Endothelial cell of umbilical vein (primary cell): ENCODE measurements around the gene KAT2B. TPM values are rescaled to one million over a fixed set of nuclear protein-coding genes. Genes with fewer than 3 reads are reported as not detected.
A peak's percentile ranks its signal among the peaks of the same experiment; 100 is the strongest.

Experiments
- BruUV-seq: library from RNA; stranded (reverse); fragments of 400-500 nt; replicated peaks from 2 replicates; lab custom pipeline; 2021; lab: Mats Ljungman, UMichigan
- CTCF ChIA-PET: fragments of 300-600, 350-600 bp; sonication (Branson Sonifier 250); formaldehyde crosslinking; loops from one replicate; lab custom pipeline; 2021; ENCODE audit warnings: antibody characterized with exemption, inconsistent platforms; lab: Charles Lee
- POLR2A ChIA-PET: fragments of 300-600, 350-600 bp; sonication (Branson Sonifier 250); formaldehyde crosslinking; loops from one replicate; lab custom pipeline; 2021; ENCODE audit warnings: antibody characterized with exemption, inconsistent platforms; lab: Charles Lee
- DNase-seq: peaks from one replicate; pipeline ENCODE4 v3.0.0-alpha.2; 2011; ENCODE audit warnings: low read depth, low spot score
- FAIRE-seq: peaks from 2 replicates; lab custom pipeline; 2011; peaks lifted over from hg19 to GRCh38; lab: Jason Lieb, UNC
- H2AFZ ChIP-seq: 2 replicates; pipeline ENCODE4 v1.6.0; 2012; ENCODE audit warnings: low read depth, low read length, control low read depth, inconsistent platforms
- H3K27ac ChIP-seq: 2 replicates; pipeline ENCODE4 v1.5.1; 2011; ENCODE audit warnings: low read depth, mild to moderate bottlenecking, control low read depth, low read length, moderate library complexity; ENCODE audit not compliant: insufficient read depth
- H3K27me3 ChIP-seq, 2 experiments: 2 replicates each; pipeline versions ENCODE4 v1.6.0 to v1.6.1; 2011; ENCODE audit warnings: low read length in 2 of 2, mixed read lengths in 1 of 2; ENCODE audit not compliant: control insufficient read depth in 2 of 2, insufficient read depth in 2 of 2
- H3K36me3 ChIP-seq, 2 experiments: 2 replicates in 1 of 2; 3 replicates in 1 of 2; pipeline ENCODE4 v1.5.1; 2011; ENCODE audit warnings: low read length in 2 of 2, mild to moderate bottlenecking in 1 of 2, moderate library complexity in 1 of 2; ENCODE audit not compliant: control insufficient read depth in 2 of 2, insufficient read depth in 2 of 2; ENCODE audit errors: extremely low read depth in 1 of 2
- H3K4me1 ChIP-seq: 3 replicates; pipeline ENCODE4 v1.5.1; 2011; ENCODE audit warnings: mild to moderate bottlenecking, low read length; ENCODE audit not compliant: control insufficient read depth, insufficient read depth; ENCODE audit errors: extremely low read depth
- H3K4me2 ChIP-seq: 2 replicates; pipeline ENCODE4 v1.6.1; 2011; ENCODE audit warnings: low read length, control low read depth, mixed read lengths; ENCODE audit not compliant: insufficient read depth
- H3K4me3 ChIP-seq, 3 experiments: fragments of 200-600 bp in 1 of 3; sonication (generic), shearing (Covaris generic) in 1 of 3; replicated peaks in 1 of 3; 2 replicates each; pipeline ENCODE4 v1.5.1; 2011 to 2016; ENCODE audit warnings: control low read depth in 3 of 3, low read length in 3 of 3, mild to moderate bottlenecking in 2 of 3, inconsistent platforms in 1 of 3, low read depth in 1 of 3, moderate library complexity in 1 of 3; ENCODE audit not compliant: insufficient read depth in 1 of 3
- H3K79me2 ChIP-seq: 2 replicates; pipeline ENCODE4 v1.6.0; 2012; ENCODE audit warnings: low read length, inconsistent platforms; ENCODE audit not compliant: control insufficient read depth, insufficient read depth
- H3K9ac ChIP-seq: replicated peaks from 2 replicates; pipeline ENCODE3; 2011; ENCODE audit warnings: low read length, control low read depth; ENCODE audit not compliant: insufficient read depth; ENCODE audit errors: extremely low read depth
- H3K9me1 ChIP-seq: replicated peaks from 3 replicates; pipeline ENCODE4 v1.6.0; 2011; ENCODE audit warnings: mild to moderate bottlenecking, low read length; ENCODE audit not compliant: control insufficient read depth, insufficient read depth; ENCODE audit errors: extremely low read depth
- H3K9me3 ChIP-seq: replicated peaks from 2 replicates; pipeline ENCODE4 v1.5.1; 2012; ENCODE audit warnings: low read length, inconsistent platforms; ENCODE audit not compliant: control insufficient read depth, insufficient read depth
- H4K20me1 ChIP-seq: replicated peaks from 2 replicates; pipeline ENCODE3; 2011; ENCODE audit warnings: mild to moderate bottlenecking, low read length; ENCODE audit not compliant: control insufficient read depth, insufficient read depth; ENCODE audit errors: extremely low read depth
- JUN ChIP-seq: IDR thresholded peaks from 2 replicates; pipeline ENCODE4 v1.6.1; 2011; ENCODE audit warnings: borderline replicate concordance, low read depth; ENCODE audit not compliant: insufficient read length, insufficient read depth
- POLR2AphosphoS5 ChIP-seq: IDR thresholded peaks from 2 replicates; pipeline ENCODE4 v1.6.1; 2012; ENCODE audit warnings: low read depth, mild to moderate bottlenecking, control low read depth, low read length, moderate library complexity; ENCODE audit not compliant: insufficient read depth
- dilution Hi-C: fragments of 300-500 bp; cut with MboI; formaldehyde crosslinking; loops from one replicate; pipeline ENCODE4 v1.15.0; 2019; ENCODE audit warnings: low sequenced_read_pairs; ENCODE audit not compliant: extremely low pct_ligation_motif_present
- intact Hi-C: fragments of 100-400 bp; cut with micrococcal nuclease; formaldehyde crosslinking; loops from one replicate; pipeline ENCODE4 v1.10.0; 2022
- polyA plus RNA-seq, 4 experiments: library from polyadenylated mRNA; depleted of rRNA in 3 of 4; stranded (reverse) in 3 of 4; unstranded in 1 of 4; fragments of >200 nt; gene quantifications; 2 replicates each; pipeline versions ENCODE4 v1.2.1 to v1.2.3, GENCODE V29; 2011 to 2012; ENCODE audit warnings: missing spikeins in 1 of 4
- total RNA-seq: library from RNA; stranded (reverse); gene quantifications from 2 replicates; pipeline ENCODE4 v1.2.3, GENCODE V29; 2021
- TF ChIP-seq, protein P1 (sequence below), 2 donors: IDR thresholded peaks; 1 replicate in 1 of 2; 2 replicates in 1 of 2; pipeline ENCODE4 v1.5.1; 2011; ENCODE audit warnings: low read length in 2 of 2, mild to moderate bottlenecking in 2 of 2, moderate library complexity in 2 of 2, control low read depth in 1 of 2, inconsistent platforms in 1 of 2, low read depth in 1 of 2; ENCODE audit not compliant: insufficient read depth in 1 of 2; ENCODE audit errors: extremely low read depth in 1 of 2
- TF ChIP-seq, protein P2 (sequence below): IDR thresholded peaks from 2 replicates; pipeline ENCODE4 v1.6.1; 2011; ENCODE audit not compliant: insufficient read depth, insufficient read length

Gene KAT2B
- total and polyA plus RNA-seq, 2 donors (not counting 3 experiments of a cell fraction or from before 2014, with no cell fraction given) = 2.6 to 11.0 TPM

DNA sequence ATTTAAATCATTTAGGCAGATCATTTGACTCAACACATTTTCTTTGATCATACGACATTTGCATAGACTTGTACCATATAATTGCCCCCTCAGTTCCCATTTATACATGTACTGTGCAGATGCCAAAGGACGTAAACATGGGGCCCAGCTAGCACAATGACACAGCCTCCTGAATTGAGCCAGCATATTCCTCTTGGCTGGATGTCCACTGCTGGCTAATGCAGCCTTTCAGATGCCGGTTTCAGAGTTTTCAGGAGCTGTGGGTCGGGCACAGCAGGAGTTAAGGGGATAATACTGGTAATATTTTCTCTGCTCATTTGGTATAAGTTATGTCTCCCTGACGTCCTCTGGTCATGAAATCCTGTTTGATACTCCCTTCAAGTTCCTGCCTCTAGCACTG lies 39.4 kb downstream of the KAT2B start:
- Histone ChIP-seq H3K79me2 (no peaks in the 10 kb centered on the region), H3K9me1 (no peaks in the 10 kb centered on the region), H3K4me3 (no peak overlapping the region), H3K27me3 (no peaks in the 10 kb centered on the region), H3K36me3 (no peaks in the 10 kb centered on the region), H4K20me1 (no peaks in the 10 kb centered on the region), H3K9ac (no peak overlapping the region), H3K27ac (no peak overlapping the region), H3K4me2 (no peak overlapping the region), H3K4me1 (peaks cover 11% of the 10 kb centered on the region), H2AFZ (no peak overlapping the region), H3K9me3 (no peaks in the 10 kb centered on the region)
- CTCF ChIA-PET = interaction anchor here (1.3 kb wide), 2 partner anchors 58 to 81 kb away, joined by 3 read pairs; no protein-coding TSS in a partner anchor
- POLR2A ChIA-PET = no interaction called here
- TF ChIP-seq, protein P1, sequence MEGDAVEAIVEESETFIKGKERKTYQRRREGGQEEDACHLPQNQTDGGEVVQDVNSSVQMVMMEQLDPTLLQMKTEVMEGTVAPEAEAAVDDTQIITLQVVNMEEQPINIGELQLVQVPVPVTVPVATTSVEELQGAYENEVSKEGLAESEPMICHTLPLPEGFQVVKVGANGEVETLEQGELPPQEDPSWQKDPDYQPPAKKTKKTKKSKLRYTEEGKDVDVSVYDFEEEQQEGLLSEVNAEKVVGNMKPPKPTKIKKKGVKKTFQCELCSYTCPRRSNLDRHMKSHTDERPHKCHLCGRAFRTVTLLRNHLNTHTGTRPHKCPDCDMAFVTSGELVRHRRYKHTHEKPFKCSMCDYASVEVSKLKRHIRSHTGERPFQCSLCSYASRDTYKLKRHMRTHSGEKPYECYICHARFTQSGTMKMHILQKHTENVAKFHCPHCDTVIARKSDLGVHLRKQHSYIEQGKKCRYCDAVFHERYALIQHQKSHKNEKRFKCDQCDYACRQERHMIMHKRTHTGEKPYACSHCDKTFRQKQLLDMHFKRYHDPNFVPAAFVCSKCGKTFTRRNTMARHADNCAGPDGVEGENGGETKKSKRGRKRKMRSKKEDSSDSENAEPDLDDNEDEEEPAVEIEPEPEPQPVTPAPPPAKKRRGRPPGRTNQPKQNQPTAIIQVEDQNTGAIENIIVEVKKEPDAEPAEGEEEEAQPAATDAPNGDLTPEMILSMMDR (IDR thresholded peaks at IDR 0.05; ENCODE audit: extremely low read depth in 1 of 2, insufficient read depth in 1 of 2, low read depth in 1 of 2, low read length in 2 of 2) = no peak
- no peak for TF ChIP-seq POLR2AphosphoS5
- TF ChIP-seq JUN = no peak
- dilution Hi-C loops = no loop called here
- FAIRE-seq = no peak
- intact Hi-C loops = no loop called here
- BruUV-seq = no TSS peak
- no peak for DNase-seq

DNA sequence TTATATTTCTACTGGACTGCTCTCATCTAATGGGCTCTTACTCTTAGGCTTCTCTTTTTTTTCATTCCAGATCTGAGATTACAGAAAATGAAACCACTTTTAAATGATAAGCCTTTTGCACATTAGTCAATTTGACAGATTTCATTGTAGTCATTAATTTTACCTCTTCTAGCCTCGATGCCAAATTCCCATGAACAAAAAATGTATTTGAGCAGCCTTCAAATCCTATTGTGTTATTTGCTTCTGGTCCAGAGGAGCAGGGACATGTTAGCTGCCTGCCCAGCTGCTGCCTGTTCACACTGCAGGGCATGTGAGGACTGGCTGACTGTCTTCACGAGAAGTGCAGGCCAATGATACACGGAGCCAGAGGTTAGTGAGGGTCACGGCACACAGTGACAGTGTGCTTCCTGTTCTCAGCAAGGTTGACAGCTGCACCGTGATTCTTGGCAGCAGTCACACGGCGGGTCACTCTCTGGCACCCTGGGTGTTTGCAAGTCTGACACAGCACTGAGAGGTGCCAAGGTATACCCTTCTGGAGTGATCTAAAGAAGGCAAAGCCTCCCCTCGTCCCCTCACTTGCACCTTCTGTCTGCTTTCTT lies 40.8 kb downstream of the KAT2B start:
- Histone ChIP-seq H3K4me2 (peak overlapping the region; percentile 33), H3K4me1 (peaks cover 11% of the 10 kb centered on the region), H3K9ac (no peak overlapping the region), H3K36me3 (no peaks in the 10 kb centered on the region), H3K4me3 (no peak overlapping the region), H3K9me1 (no peaks in the 10 kb centered on the region), H3K79me2 (no peaks in the 10 kb centered on the region), H3K27me3 (no peaks in the 10 kb centered on the region), H3K9me3 (no peaks in the 10 kb centered on the region), H2AFZ (peak overlapping the region; percentile 21), H4K20me1 (no peaks in the 10 kb centered on the region), H3K27ac (no peak overlapping the region)
- ChIA-PET CTCF (no interaction called here), POLR2A (no interaction called here)
- FAIRE-seq (peak; percentile 75), DNase-seq (peak; percentile 86)
- BruUV-seq = no TSS peak
- dilution Hi-C loops (no loop called here), intact Hi-C loops (no loop called here)
- TF ChIP-seq POLR2AphosphoS5 = peak; percentile 42
- TF ChIP-seq, protein P2, sequence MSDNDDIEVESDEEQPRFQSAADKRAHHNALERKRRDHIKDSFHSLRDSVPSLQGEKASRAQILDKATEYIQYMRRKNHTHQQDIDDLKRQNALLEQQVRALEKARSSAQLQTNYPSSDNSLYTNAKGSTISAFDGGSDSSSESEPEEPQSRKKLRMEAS = no peak
